ENCODE results near the gene ADAM10.
A peak's percentile ranks its signal among the peaks of the same experiment; 100 is the strongest.

GRCh38 chr15:58628206-58628947 lies 121.1 kb downstream of the ADAM10 start:
- TF ChIP-seq, protein P1, sequence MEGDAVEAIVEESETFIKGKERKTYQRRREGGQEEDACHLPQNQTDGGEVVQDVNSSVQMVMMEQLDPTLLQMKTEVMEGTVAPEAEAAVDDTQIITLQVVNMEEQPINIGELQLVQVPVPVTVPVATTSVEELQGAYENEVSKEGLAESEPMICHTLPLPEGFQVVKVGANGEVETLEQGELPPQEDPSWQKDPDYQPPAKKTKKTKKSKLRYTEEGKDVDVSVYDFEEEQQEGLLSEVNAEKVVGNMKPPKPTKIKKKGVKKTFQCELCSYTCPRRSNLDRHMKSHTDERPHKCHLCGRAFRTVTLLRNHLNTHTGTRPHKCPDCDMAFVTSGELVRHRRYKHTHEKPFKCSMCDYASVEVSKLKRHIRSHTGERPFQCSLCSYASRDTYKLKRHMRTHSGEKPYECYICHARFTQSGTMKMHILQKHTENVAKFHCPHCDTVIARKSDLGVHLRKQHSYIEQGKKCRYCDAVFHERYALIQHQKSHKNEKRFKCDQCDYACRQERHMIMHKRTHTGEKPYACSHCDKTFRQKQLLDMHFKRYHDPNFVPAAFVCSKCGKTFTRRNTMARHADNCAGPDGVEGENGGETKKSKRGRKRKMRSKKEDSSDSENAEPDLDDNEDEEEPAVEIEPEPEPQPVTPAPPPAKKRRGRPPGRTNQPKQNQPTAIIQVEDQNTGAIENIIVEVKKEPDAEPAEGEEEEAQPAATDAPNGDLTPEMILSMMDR (conservative IDR thresholded peaks at IDR 0.05; ENCODE audit: low read depth, low read length): no peak
- TF ChIP-seq SMC3 (IDR thresholded peaks at IDR 0.05; ENCODE audit: low read depth, low read length) (no peak), NFE2L2 (IDR thresholded peaks at IDR 0.05; ENCODE audit: low read depth, low read length) (no peak), MAFK (IDR thresholded peaks at IDR 0.05; ENCODE audit: low read depth, low read length) (peak; percentile 19; the same call in 1 of the 2 replicates), RAD21 (IDR thresholded peaks at IDR 0.05; ENCODE audit: low read length) (no peak), POLR2A (IDR thresholded peaks at IDR 0.05; ENCODE audit: low read depth, low read length) (no peak), ELK1 (IDR thresholded peaks at IDR 0.05; ENCODE audit: borderline replicate concordance, low read depth, low read length) (no peak), USF2 (IDR thresholded peaks at IDR 0.05; ENCODE audit: low read depth, low read length) (no peak), MXI1 (IDR thresholded peaks at IDR 0.05; ENCODE audit: borderline replicate concordance, low read depth, low read length) (no peak), RCOR1 (IDR thresholded peaks at IDR 0.05; ENCODE audit: insufficient replicate concordance, low read length) (no peak)
